Neural cell (in vitro differentiated cells): ENCODE data around the gene CCDC148. TPM values are rescaled to one million over a fixed set of nuclear protein-coding genes. Genes with fewer than 3 reads are reported as not detected.

Experiments
- H2AFZ ChIP-seq: fragments of 200-600, 300-800 bp; sonication (generic), shearing (Covaris generic); 2 replicates; pipeline ENCODE4 v1.6.0; 2014; ENCODE audit warnings: low read depth, mild to moderate bottlenecking, antibody characterized with exemption, low read length, moderate library complexity
- H3F3A ChIP-seq: fragments of 200-600 bp; shearing (Covaris generic); 2 replicates; pipeline ENCODE4 v1.6.1; 2016; ENCODE audit warnings: mild to moderate bottlenecking, moderate library complexity, mixed read lengths, antibody characterized with exemption, low read length; ENCODE audit not compliant: insufficient read depth, poor library complexity, severe bottlenecking
- H3K27ac ChIP-seq: fragments of 200-600, 300-800 bp; sonication (generic), shearing (Covaris generic); 2 replicates; pipeline ENCODE4 v1.5.1; 2014; ENCODE audit warnings: mild to moderate bottlenecking, low read length, moderate library complexity
- H3K27me3 ChIP-seq: fragments of 300-800, 200-600 bp; sonication (generic), shearing (Covaris generic); 2 replicates; pipeline ENCODE4 v1.6.0; 2014; ENCODE audit warnings: mild to moderate bottlenecking, low read depth, low read length, moderate library complexity; ENCODE audit not compliant: insufficient read depth
- H3K36me3 ChIP-seq: fragments of 300-800, 200-600 bp; sonication (generic), shearing (Covaris generic); 2 replicates; pipeline ENCODE4 v1.5.1; 2014; ENCODE audit warnings: mild to moderate bottlenecking, antibody characterized with exemption, low read length, moderate library complexity; ENCODE audit not compliant: insufficient read depth
- H3K4me2 ChIP-seq: fragments of 300-800, 200-600 bp; sonication (generic), shearing (Covaris generic); 2 replicates; pipeline ENCODE4 v1.6.0; 2014; ENCODE audit warnings: mild to moderate bottlenecking, low read length
- H3K4me3 ChIP-seq: fragments of 300-800, 200-600 bp; sonication (generic), shearing (Covaris generic); 2 replicates; pipeline ENCODE4 v1.5.1; 2014; ENCODE audit warnings: mild to moderate bottlenecking, low read length, moderate library complexity
- H3K79me2 ChIP-seq: fragments of 200-600 bp; shearing (Covaris generic); replicated peaks from 2 replicates; pipeline ENCODE4 v1.6.0; 2014; ENCODE audit warnings: mild to moderate bottlenecking, low read length, moderate library complexity; ENCODE audit not compliant: insufficient read depth
- H3K9ac ChIP-seq: fragments of 300-800, 200-600 bp; sonication (generic), shearing (Covaris generic); 2 replicates; pipeline ENCODE4 v1.6.1; 2016; ENCODE audit warnings: mild to moderate bottlenecking, low read length, mixed read lengths
- H3K9me2 ChIP-seq: fragments of 200-600 bp; shearing (Covaris generic); 2 replicates; pipeline ENCODE4 v1.6.1; 2016; ENCODE audit warnings: mild to moderate bottlenecking, low read length, mixed read lengths; ENCODE audit not compliant: insufficient read depth
- H3K9me3 ChIP-seq: fragments of 200-600, 300-800 bp; sonication (generic), shearing (Covaris generic); 2 replicates; pipeline ENCODE4 v1.6.1; 2016; ENCODE audit warnings: mild to moderate bottlenecking, mixed run types, low read length, moderate library complexity, mixed read lengths
- H4K20me1 ChIP-seq: fragments of 200-600 bp; shearing (Covaris generic); 2 replicates; pipeline ENCODE4 v1.6.1; 2016; ENCODE audit warnings: mild to moderate bottlenecking, mixed run types; ENCODE audit not compliant: insufficient read depth
- CTCF ChIP-seq: fragments of 450-650 bp; IDR thresholded peaks from 2 replicates; pipeline ENCODE4 v1.5.1; 2014; ENCODE audit warnings: antibody characterized with exemption, mild to moderate bottlenecking, moderate library complexity; ENCODE audit not compliant: poor library complexity, severe bottlenecking
- EP300 ChIP-seq: fragments of 450-650 bp; conservative IDR thresholded peaks from 2 replicates; pipeline ENCODE4 v1.6.1; 2014; ENCODE audit warnings: antibody characterized with exemption, mild to moderate bottlenecking, moderate library complexity; ENCODE audit not compliant: poor library complexity, severe bottlenecking
- EZH2 ChIP-seq: fragments of 200-600, 300-800 bp; shearing (Covaris generic), sonication (generic); IDR thresholded peaks from 2 replicates; pipeline ENCODE4 v1.6.1; 2014; ENCODE audit warnings: antibody characterized with exemption, low read length, borderline replicate concordance, mild to moderate bottlenecking; ENCODE audit not compliant: insufficient read depth, poor library complexity, severe bottlenecking
- MXI1 ChIP-seq: fragments of 450-650 bp; conservative IDR thresholded peaks from 2 replicates; pipeline ENCODE4 v1.6.1; 2014; ENCODE audit warnings: antibody characterized with exemption, mild to moderate bottlenecking; ENCODE audit not compliant: poor library complexity, severe bottlenecking
- POLR2AphosphoS5 ChIP-seq: IDR thresholded peaks from 2 replicates; pipeline ENCODE4 v1.6.1; 2012
- RAD21 ChIP-seq: fragments of 450-650 bp; conservative IDR thresholded peaks from 2 replicates; pipeline ENCODE4 v1.6.1; 2014; ENCODE audit warnings: antibody characterized with exemption, mild to moderate bottlenecking, moderate library complexity
- REST ChIP-seq: IDR thresholded peaks from 2 replicates; pipeline ENCODE4 v1.6.1; 2012; ENCODE audit warnings: borderline replicate concordance
- SMC3 ChIP-seq: fragments of 450-650 bp; conservative IDR thresholded peaks from 2 replicates; pipeline ENCODE4 v1.6.1; 2014; ENCODE audit warnings: antibody characterized with exemption, mild to moderate bottlenecking, moderate library complexity; ENCODE audit not compliant: poor library complexity
- TAF1 ChIP-seq: IDR thresholded peaks from 2 replicates; pipeline ENCODE4 v1.6.1; 2012; ENCODE audit warnings: low read depth
- polyA plus RNA-seq: library from polyadenylated mRNA; depleted of rRNA; stranded (reverse); fragments of >200 nt; gene quantifications from 2 replicates; pipeline ENCODE4 v1.2.3, GENCODE V29; 2014

CCDC148 gene
- polyA plus RNA-seq, 1 donor from 2014 or later: 1.8 TPM

- no peaks in the 10 kb centered on the region for H3K36me3 ChIP-seq
- no peak overlapping the region for H3K27ac ChIP-seq
- H3F3A ChIP-seq: no peaks in the 10 kb centered on the region
- H3K9ac ChIP-seq: no peak overlapping the region
- H4K20me1 ChIP-seq: no peaks in the 10 kb centered on the region
- TF ChIP-seq CTCF (no peak), REST (no peak), TAF1 (no peak), MXI1 (no peak), RAD21 (no peak), EP300 (no peak), EZH2 (no peak), POLR2AphosphoS5 (no peak), SMC3 (no peak)
- no peak overlapping the region for H3K4me2 ChIP-seq
- H3K9me2 ChIP-seq: no peaks in the 10 kb centered on the region
- no peaks in the 10 kb centered on the region for H3K27me3 ChIP-seq
- H3K9me3 ChIP-seq: no peaks in the 10 kb centered on the region
- H3K79me2 ChIP-seq: no peaks in the 10 kb centered on the region
- H3K4me3 ChIP-seq: no peak overlapping the region
- H2AFZ ChIP-seq: no peak overlapping the region
Observed at GRCh38 chr2:158239271-158239670, 217.3 kb downstream of the CCDC148 start.

- no peak for TF ChIP-seq EP300
- no peak for TF ChIP-seq RAD21
- TF ChIP-seq CTCF: no peak
- no peak overlapping the region for H2AFZ ChIP-seq
- no peak overlapping the region for H3K4me3 ChIP-seq
- no peaks in the 10 kb centered on the region for H3K36me3 ChIP-seq
- no peaks in the 10 kb centered on the region for H3F3A ChIP-seq
- H3K27me3 ChIP-seq: no peaks in the 10 kb centered on the region
- H3K27ac ChIP-seq: no peak overlapping the region
- H4K20me1 ChIP-seq: no peaks in the 10 kb centered on the region
- H3K9me3 ChIP-seq: no peaks in the 10 kb centered on the region
- H3K79me2 ChIP-seq: no peaks in the 10 kb centered on the region
- H3K4me2 ChIP-seq: no peak overlapping the region
- no peak overlapping the region for H3K9ac ChIP-seq
- H3K9me2 ChIP-seq: no peaks in the 10 kb centered on the region
Observed at GRCh38 chr2:158234497-158234896, 222.1 kb downstream of the CCDC148 start.
